HG02642 (cell line): ENCODE data around the gene EXOSC10.
"Not testable (repeated sequence)": the region's sequence is repeated elsewhere in the genome, so short reads cannot be mapped to it uniquely, and the experiment has no call there.

Source experiments
- ATAC-seq: cut with Tn5 transposase; IDR thresholded peaks from one replicate; pipeline ENCODE4 v1.9.1; 2021; ENCODE audit warnings: mild to moderate bottlenecking; ENCODE audit not compliant: unreplicated experiment, poor library complexity

The EXOSC10 gene

GRCh38 chr1:11045428-11046269, 54.0 kb downstream of the EXOSC10 start:
- no peak for ATAC-seq

GRCh38 chr1:11044849-11045427, 54.7 kb downstream of the EXOSC10 start:
- no peak for ATAC-seq

DNA sequence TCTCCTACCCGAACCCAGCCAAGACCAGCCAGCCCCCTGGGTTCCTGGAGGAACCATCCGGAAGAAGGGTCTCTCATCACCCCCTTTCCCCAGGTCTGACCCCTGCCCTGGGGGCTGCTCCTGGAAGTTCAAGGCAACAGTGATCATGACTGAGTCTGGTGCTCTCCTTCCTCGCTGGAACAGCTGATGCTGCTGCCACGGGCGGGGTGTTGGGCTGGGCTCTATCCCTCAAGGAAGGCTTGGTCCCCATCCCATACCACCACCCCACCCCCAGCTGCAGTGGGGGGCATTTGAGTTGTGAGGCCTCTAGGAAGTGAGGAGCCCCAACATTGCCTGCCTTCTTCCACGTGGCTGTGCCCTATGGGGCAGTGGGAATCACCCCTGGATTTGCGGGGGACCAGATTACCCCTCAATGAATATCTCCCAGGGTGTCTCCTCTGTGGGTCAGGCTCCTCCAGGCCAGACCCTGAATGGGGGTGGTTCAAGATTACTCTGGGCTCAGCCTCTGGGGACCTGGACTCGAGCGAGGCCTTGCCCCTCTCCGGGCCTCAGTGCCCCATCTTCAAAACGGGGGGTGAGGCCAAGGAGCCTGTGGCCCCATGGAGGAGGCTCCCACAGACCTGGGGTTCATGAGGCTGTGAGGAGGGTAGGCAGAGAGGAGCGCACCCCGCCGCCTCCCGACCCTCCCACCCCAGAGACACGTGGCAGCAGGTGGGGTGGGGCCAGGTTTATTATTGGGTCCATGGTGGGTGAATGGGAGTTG, 55.4 kb downstream of the EXOSC10 start:
- no peak for ATAC-seq

GRCh38 chr1:11042995-11043874, 56.4 kb downstream of the EXOSC10 start:
- ATAC-seq = no peak

GRCh38 chr1:11042065-11042464, 57.6 kb downstream of the EXOSC10 start:
- ATAC-seq = no peak

- no peak for ATAC-seq
These were observed 58.6 kb downstream of the EXOSC10 start for GRCh38 chr1:11041048-11041447.

- not testable (repeated sequence) for ATAC-seq
These were observed 59.6 kb downstream of the EXOSC10 start for GRCh38 chr1:11040105-11040429.

GRCh38 chr1:11039351-11040104, 60.1 kb downstream of the EXOSC10 start:
- no peak for ATAC-seq

- no peak for ATAC-seq
These were observed 61.9 kb downstream of the EXOSC10 start for GRCh38 chr1:11037740-11038182.

DNA sequence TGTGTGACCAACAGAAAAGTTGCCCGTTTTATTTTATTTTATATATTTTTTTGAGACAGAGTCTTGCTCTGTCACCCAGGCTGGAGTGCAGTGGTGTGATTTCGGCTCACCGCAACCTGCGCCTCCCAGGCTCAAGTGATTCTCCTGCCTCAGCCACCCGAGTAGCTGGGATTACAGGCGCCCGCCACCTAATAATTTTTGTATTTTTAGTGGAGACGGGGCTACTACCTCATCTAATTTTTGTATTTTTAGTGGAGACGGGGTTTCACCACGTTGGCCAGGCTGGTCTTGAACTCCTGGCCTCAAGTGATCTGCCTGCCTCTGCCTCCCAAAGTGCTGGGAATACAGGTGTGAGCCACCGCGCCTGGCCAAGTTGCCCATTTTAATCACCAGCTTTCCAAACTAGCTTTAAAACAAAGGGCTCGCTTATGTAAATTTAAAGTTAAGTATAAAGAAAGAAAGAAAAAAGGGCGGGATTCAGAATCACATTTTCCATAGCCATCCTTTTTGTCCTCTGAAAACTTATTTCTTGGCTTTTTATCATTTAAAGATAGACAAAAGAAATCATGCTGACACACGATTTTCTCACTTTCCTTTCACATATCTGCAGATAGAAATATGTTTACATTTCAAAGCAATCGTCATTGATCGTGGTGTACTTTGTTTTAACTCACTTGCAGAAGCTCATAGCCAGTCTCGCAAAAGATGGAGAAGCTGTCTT, 62.5 kb downstream of the EXOSC10 start:
- not testable (repeated sequence) for ATAC-seq

DNA sequence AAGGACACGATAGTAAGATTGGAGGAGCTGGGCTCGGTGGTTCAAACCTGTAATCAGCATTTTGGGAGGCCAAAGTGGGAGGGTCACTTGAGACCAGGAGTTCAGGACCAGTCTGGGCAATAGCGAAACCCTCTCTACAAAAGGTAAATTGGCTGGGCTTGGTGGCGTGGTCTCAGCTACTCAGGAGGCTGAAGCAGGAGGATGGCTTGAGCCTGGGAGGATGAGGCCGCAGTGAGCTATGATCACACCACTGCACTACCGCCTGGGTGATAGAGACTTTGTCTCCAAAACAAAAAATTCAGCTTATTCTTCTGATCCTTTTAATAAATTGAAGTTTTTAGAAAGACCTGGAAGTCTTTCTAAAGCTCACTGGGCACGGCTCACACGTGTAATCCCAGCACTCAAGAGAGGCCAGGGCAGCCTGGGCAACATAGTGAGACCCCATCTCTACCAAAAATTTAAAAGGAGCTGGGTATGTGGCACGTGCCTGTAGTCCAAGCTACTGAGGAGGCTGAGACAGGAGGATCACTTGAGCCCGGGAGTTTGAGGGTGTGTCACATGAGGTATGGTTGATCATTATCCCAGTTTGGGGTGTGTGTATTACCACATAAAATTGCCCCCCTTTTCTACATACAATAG, 67.9 kb downstream of the EXOSC10 start:
- ATAC-seq = no peak

DNA sequence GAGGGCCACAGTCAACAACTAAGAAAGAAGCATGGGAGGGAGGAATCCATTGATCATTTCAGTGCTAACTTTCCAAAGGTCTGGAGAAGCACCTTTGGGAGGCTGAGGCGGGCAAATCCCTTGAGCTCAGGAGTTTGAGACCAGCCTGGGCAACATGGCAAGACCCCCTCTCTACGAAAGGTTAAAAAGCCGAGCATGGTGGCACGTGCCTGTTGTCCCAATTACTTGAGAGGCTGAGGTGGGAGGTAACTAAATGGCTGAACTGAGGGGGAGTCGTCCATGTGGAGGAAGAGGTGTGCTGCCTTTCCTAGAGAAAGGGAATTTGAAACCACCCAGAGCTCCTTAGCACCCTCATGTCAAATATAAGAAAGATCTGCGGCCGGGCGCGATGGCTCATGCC, 68.8 kb downstream of the EXOSC10 start:
- ATAC-seq = no peak

DNA sequence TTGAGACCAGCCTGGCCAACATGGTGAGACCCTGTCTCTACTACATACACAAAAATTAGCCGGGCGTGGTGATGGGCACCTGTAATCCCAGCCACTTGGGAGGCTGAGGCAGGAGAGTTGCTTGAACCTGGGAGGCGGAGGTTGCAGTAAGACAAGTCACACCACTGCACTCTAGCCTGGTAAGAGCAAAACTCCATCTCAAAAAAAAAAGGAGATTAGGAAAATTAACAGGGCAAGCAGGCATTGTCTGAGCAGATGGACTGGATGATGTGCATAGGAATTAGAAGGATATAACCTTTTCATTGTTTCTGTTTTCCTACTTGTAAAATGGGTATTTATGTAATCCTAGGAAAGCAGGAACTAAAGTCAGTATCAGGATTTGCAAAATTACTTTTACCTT, 71.7 kb downstream of the EXOSC10 start:
- no peak for ATAC-seq

GRCh38 chr1:11027316-11027715, 72.4 kb downstream of the EXOSC10 start:
- no peak for ATAC-seq

GRCh38 chr1:11026903-11027302, 72.8 kb downstream of the EXOSC10 start:
- no peak for ATAC-seq

- no peak for ATAC-seq
These were observed 73.6 kb downstream of the EXOSC10 start for GRCh38 chr1:11026052-11026451.

DNA sequence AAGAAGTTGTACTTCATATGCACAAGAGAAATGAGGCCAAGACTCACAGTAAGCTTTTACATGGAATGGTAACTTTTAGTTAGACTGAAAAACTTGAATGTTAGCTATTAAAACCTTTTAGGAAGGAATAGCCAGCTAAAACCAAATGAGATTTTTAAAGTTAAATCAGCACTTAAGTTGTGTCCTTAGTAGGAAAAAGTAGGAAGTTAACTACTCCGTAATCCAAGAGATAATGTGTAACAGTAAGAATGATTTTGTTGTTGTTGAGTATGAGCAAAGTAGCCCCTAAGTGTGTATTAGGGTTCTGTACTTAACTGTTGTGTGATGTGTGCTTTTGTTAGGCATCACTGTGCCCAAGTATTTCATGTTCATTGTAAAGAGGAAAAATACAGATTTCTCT, 74.1 kb downstream of the EXOSC10 start:
- ATAC-seq = no peak

- ATAC-seq = no peak
These were observed 74.8 kb downstream of the EXOSC10 start for GRCh38 chr1:11024874-11025203.
